Measurements from ENCODE around the gene ASB18.

DNA sequence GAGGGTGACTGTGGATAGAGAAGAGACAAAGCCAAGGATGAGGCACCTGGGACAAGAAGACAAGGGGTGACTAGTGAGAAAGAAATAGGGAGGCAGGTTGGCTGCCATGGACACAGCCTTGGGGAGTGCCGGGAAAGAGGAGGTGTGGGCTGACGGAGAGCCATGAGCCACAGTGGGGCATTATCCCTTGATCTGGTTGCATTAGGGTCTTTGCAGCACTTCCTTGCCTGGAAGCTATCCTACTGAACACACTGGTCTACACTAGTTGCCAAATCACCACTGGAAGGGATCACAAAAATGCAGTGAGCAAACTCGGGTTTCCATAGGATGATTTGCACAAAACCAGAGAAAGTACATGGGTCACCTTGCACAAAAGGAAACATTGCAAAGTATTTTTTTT is 27.7 kb upstream of the ASB18 start:
- TF ChIP-seq POLR2A (IDR thresholded peaks at IDR 0.05; ENCODE audit: low read length): no peak
- TF ChIP-seq GATA1 (IDR thresholded peaks at IDR 0.05; ENCODE audit: low read depth, low read length): no peak

Measured in erythroblast (primary cell).